Astrocyte (in vitro differentiated cells and primary cell): ENCODE results near the gene LIMK1. TPM values are rescaled to one million over a fixed set of nuclear protein-coding genes. Genes with fewer than 3 reads are reported as not detected.

Source experiments
- DNase-seq: peaks from one replicate; pipeline ENCODE4 v3.0.0-alpha.2; 2010; ENCODE audit warnings: low read depth
- FAIRE-seq: peaks from 2 replicates; lab custom pipeline; 2011; peaks lifted over from hg19 to GRCh38; lab: Jason Lieb, UNC
- H2AFZ ChIP-seq: 2 replicates; pipeline ENCODE4 v1.6.0; 2012; ENCODE audit warnings: low read depth, low read length, inconsistent platforms
- H3K27ac ChIP-seq: 2 replicates; pipeline ENCODE4 v1.5.1; 2011; ENCODE audit warnings: low read depth, low read length, inconsistent platforms
- H3K27me3 ChIP-seq: 2 replicates; pipeline ENCODE4 v1.6.0; 2011; ENCODE audit warnings: low read length, inconsistent platforms; ENCODE audit not compliant: insufficient read depth
- H3K36me3 ChIP-seq: 2 replicates; pipeline ENCODE4 v1.5.1; 2011; ENCODE audit warnings: low read length, inconsistent platforms; ENCODE audit not compliant: insufficient read depth
- H3K4me1 ChIP-seq: 2 replicates; pipeline ENCODE4 v1.5.1; 2011; ENCODE audit warnings: low read length, inconsistent platforms; ENCODE audit not compliant: insufficient read depth
- H3K4me2 ChIP-seq: 2 replicates; pipeline ENCODE4 v1.6.0; 2012; ENCODE audit warnings: low read length, inconsistent platforms
- H3K4me3 ChIP-seq: 2 replicates; pipeline ENCODE4 v1.5.1; 2011; ENCODE audit warnings: low read depth, mild to moderate bottlenecking, low read length, inconsistent platforms; ENCODE audit not compliant: insufficient read depth
- H3K79me2 ChIP-seq: 2 replicates; pipeline ENCODE4 v1.6.0; 2012; ENCODE audit warnings: mild to moderate bottlenecking, low read length, inconsistent platforms; ENCODE audit not compliant: insufficient read depth
- H3K9ac ChIP-seq: 2 replicates; pipeline ENCODE4 v1.6.0; 2012; ENCODE audit warnings: mild to moderate bottlenecking, low read length, inconsistent platforms
- H3K9me3 ChIP-seq: 2 replicates; pipeline ENCODE4 v1.5.1; 2012; ENCODE audit warnings: low read depth, mild to moderate bottlenecking, low read length, inconsistent platforms; ENCODE audit not compliant: insufficient read depth
- H4K20me1 ChIP-seq: 2 replicates; pipeline ENCODE4 v1.6.0; 2012; ENCODE audit warnings: low read length, inconsistent platforms; ENCODE audit not compliant: insufficient read depth
- H3K27ac Mint-ChIP-seq: one replicate; pipeline ENCODE4 v1.8.0; 2021; ENCODE audit warnings: mild to moderate bottlenecking, mixed read lengths; ENCODE audit not compliant: unreplicated experiment
- H3K27me3 Mint-ChIP-seq: one replicate; pipeline ENCODE4 v1.8.0; 2021; ENCODE audit warnings: low read depth, mixed read lengths; ENCODE audit not compliant: unreplicated experiment
- H3K36me3 Mint-ChIP-seq: one replicate; pipeline ENCODE4 v1.8.0; 2021; ENCODE audit warnings: low read depth, mixed read lengths; ENCODE audit not compliant: unreplicated experiment
- H3K4me1 Mint-ChIP-seq: one replicate; pipeline ENCODE4 v1.8.0; 2021; ENCODE audit warnings: low read depth, mixed read lengths; ENCODE audit not compliant: unreplicated experiment
- H3K4me3 Mint-ChIP-seq: one replicate; pipeline ENCODE4 v1.8.0; 2021; ENCODE audit warnings: mild to moderate bottlenecking, moderate library complexity, mixed read lengths; ENCODE audit not compliant: unreplicated experiment
- H3K9me3 Mint-ChIP-seq: one replicate; pipeline ENCODE4 v1.8.0; 2021; ENCODE audit warnings: mild to moderate bottlenecking, mixed read lengths; ENCODE audit not compliant: unreplicated experiment
- EZH2 ChIP-seq: IDR thresholded peaks from 2 replicates; pipeline ENCODE4 v1.6.1; 2012; ENCODE audit warnings: mild to moderate bottlenecking, low read length, inconsistent platforms; ENCODE audit not compliant: insufficient read depth
- total RNA-seq: library from RNA; stranded (reverse); gene quantifications from 2 replicates; pipeline ENCODE4 v1.2.1, GENCODE V29; 2021
- TF ChIP-seq, protein P1 (sequence below): IDR thresholded peaks from 2 replicates; pipeline ENCODE4 v1.5.1; 2011; ENCODE audit warnings: low read depth, mild to moderate bottlenecking, inconsistent platforms, low read length, moderate library complexity; ENCODE audit not compliant: insufficient read depth

Gene LIMK1
- total RNA-seq, 1 donor from 2014 or later = 67.8 TPM

GRCh38 chr7:74155810-74156395, 72.3 kb downstream of the LIMK1 start:
- no peaks in the 10 kb centered on the region for H4K20me1 ChIP-seq
- no peaks in the 10 kb centered on the region for H3K4me1 Mint-ChIP-seq
- H3K9ac ChIP-seq = no peak overlapping the region
- DNase-seq = no peak
- TF ChIP-seq, protein P1, sequence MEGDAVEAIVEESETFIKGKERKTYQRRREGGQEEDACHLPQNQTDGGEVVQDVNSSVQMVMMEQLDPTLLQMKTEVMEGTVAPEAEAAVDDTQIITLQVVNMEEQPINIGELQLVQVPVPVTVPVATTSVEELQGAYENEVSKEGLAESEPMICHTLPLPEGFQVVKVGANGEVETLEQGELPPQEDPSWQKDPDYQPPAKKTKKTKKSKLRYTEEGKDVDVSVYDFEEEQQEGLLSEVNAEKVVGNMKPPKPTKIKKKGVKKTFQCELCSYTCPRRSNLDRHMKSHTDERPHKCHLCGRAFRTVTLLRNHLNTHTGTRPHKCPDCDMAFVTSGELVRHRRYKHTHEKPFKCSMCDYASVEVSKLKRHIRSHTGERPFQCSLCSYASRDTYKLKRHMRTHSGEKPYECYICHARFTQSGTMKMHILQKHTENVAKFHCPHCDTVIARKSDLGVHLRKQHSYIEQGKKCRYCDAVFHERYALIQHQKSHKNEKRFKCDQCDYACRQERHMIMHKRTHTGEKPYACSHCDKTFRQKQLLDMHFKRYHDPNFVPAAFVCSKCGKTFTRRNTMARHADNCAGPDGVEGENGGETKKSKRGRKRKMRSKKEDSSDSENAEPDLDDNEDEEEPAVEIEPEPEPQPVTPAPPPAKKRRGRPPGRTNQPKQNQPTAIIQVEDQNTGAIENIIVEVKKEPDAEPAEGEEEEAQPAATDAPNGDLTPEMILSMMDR = no peak
- TF ChIP-seq EZH2 = no peak
- peaks cover 2% of the 10 kb centered on the region for H3K9me3 Mint-ChIP-seq
- H3K27me3 Mint-ChIP-seq = no peaks in the 10 kb centered on the region
- H3K4me2 ChIP-seq = no peak overlapping the region
- no peak overlapping the region for H3K4me3 ChIP-seq
- FAIRE-seq = no peak
- H3K4me1 ChIP-seq = no peaks in the 10 kb centered on the region
- H3K27ac Mint-ChIP-seq = no peak overlapping the region
- no peak overlapping the region for H3K4me3 Mint-ChIP-seq
- no peaks in the 10 kb centered on the region for H3K36me3 ChIP-seq
- no peaks in the 10 kb centered on the region for H3K27me3 ChIP-seq
- H3K36me3 Mint-ChIP-seq = no peaks in the 10 kb centered on the region
- H3K27ac ChIP-seq = no peak overlapping the region
- H2AFZ ChIP-seq = no peak overlapping the region
- H3K79me2 ChIP-seq = no peaks in the 10 kb centered on the region
- no peaks in the 10 kb centered on the region for H3K9me3 ChIP-seq

DNA sequence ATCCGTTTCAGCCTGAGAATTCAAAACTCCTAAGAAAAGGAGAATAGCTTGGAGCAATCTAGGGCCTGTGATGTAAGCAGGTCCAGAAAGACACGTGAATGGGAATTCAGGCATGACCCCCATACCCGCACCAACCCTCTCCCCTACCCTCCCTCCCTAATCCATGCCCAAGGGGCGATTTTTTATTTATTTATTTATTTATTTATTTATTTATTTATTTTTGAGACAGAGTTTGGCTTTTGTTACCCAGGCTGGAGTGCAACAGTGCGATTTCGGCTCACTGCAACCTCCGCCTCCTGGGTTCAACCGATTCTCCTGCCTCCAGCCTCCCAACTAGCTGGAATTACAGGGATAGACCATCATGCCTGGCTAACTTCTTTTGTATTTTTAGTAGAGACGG, 74.0 kb downstream of the LIMK1 start:
- Histone ChIP-seq H3K27me3 (no peaks in the 10 kb centered on the region), H2AFZ (no peak overlapping the region), H3K4me2 (no peak overlapping the region), H4K20me1 (no peaks in the 10 kb centered on the region), H3K9me3 (no peaks in the 10 kb centered on the region), H3K79me2 (no peaks in the 10 kb centered on the region), H3K4me3 (no peak overlapping the region), H3K27ac (no peak overlapping the region), H3K36me3 (no peaks in the 10 kb centered on the region), H3K9ac (no peak overlapping the region), H3K4me1 (no peaks in the 10 kb centered on the region)
- Mint-ChIP-seq H3K36me3 (no peaks in the 10 kb centered on the region), H3K4me1 (no peaks in the 10 kb centered on the region), H3K27ac (no peak overlapping the region), H3K4me3 (no peak overlapping the region), H3K9me3 (peaks cover 2% of the 10 kb centered on the region), H3K27me3 (no peaks in the 10 kb centered on the region)
- TF ChIP-seq, protein P1 = no peak
- TF ChIP-seq EZH2 = no peak
- FAIRE-seq (no peak), DNase-seq (no peak)

- Histone ChIP-seq H3K27me3 (no peaks in the 10 kb centered on the region), H3K9ac (no peak overlapping the region), H3K4me2 (peak overlapping the region; percentile 25), H4K20me1 (no peaks in the 10 kb centered on the region), H3K4me3 (no peak overlapping the region), H3K79me2 (peaks cover 3% of the 10 kb centered on the region), H3K36me3 (no peaks in the 10 kb centered on the region), H3K9me3 (no peaks in the 10 kb centered on the region), H2AFZ (no peak overlapping the region), H3K4me1 (no peaks in the 10 kb centered on the region), H3K27ac (no peak overlapping the region)
- H3K27ac Mint-ChIP-seq = no peak overlapping the region
- TF ChIP-seq, protein P1 = peak; percentile 36
- no peak for TF ChIP-seq EZH2
- DNase-seq (no peak), FAIRE-seq (no peak)
- H3K27me3 Mint-ChIP-seq = no peaks in the 10 kb centered on the region
- H3K36me3 Mint-ChIP-seq = peaks cover 3% of the 10 kb centered on the region
- peaks cover 3% of the 10 kb centered on the region for H3K9me3 Mint-ChIP-seq
- no peak overlapping the region for H3K4me3 Mint-ChIP-seq
- H3K4me1 Mint-ChIP-seq = no peaks in the 10 kb centered on the region
These were observed 81.4 kb downstream of the LIMK1 start for GRCh38 chr7:74164985-74165456.
